Suprapubic skin (tissue), 4 donors: Measurements from ENCODE around the gene TMEM179. TPM values are rescaled to one million over a fixed set of nuclear protein-coding genes. Genes with fewer than 3 reads are reported as not detected.

Experiments used
- DNase-seq, 2 donors: peaks; one replicate each; pipeline ENCODE4 v3.0.0-alpha.2; 2019; ENCODE audit warnings: low spot score in 2 of 2
- H3K27ac ChIP-seq: fragments of 200-600 bp; sonication (generic); one replicate; pipeline ENCODE4 v1.5.1; 2019
- H3K27me3 ChIP-seq: fragments of 200-600 bp; sonication (generic); one replicate; pipeline ENCODE4 v1.5.1; 2019
- H3K36me3 ChIP-seq: fragments of 200-600 bp; sonication (generic); one replicate; pipeline ENCODE4 v1.5.1; 2019
- H3K4me1 ChIP-seq: fragments of 200-600 bp; sonication (generic); one replicate; pipeline ENCODE4 v1.5.1; 2019
- H3K4me3 ChIP-seq: fragments of 200-600 bp; sonication (generic); one replicate; pipeline ENCODE4 v1.5.1; 2019; ENCODE audit warnings: mild to moderate bottlenecking
- H3K9me3 ChIP-seq: fragments of 200-600 bp; sonication (generic); one replicate; pipeline ENCODE4 v1.5.1; 2019
- CTCF ChIP-seq, 2 donors: fragments of 200-600 bp in 1 of 2; fragments of 450-650 bp in 1 of 2; sonication (generic) in 1 of 2; IDR thresholded peaks; one replicate each; pipeline ENCODE4 v1.5.1; 2016 to 2019; ENCODE audit warnings: antibody characterized with exemption in 2 of 2, mild to moderate bottlenecking in 1 of 2, moderate library complexity in 1 of 2
- EP300 ChIP-seq: sonication (generic); formaldehyde crosslinking; IDR thresholded peaks from one replicate; pipeline ENCODE4 v1.6.1; 2017; ENCODE audit warnings: antibody characterized with exemption
- POLR2A ChIP-seq, 2 donors: fragments of 450-650 bp; IDR thresholded peaks; one replicate each; pipeline ENCODE4 v1.6.1; 2017; ENCODE audit warnings: antibody characterized with exemption in 2 of 2, mild to moderate bottlenecking in 2 of 2, moderate library complexity in 2 of 2
- POLR2AphosphoS5 ChIP-seq, 3 donors: sonication (generic); formaldehyde crosslinking; IDR thresholded peaks; one replicate each; pipeline ENCODE4 v1.6.1; 2017; ENCODE audit warnings: antibody characterized with exemption in 3 of 3
- WGBS: methylation state at CpG from one replicate; pipeline ENCODE4 v1.1.5; 2018; 5-methylcytosine and 5-hydroxymethylcytosine counted together
- total RNA-seq, 4 donors: library from RNA; depleted of rRNA; stranded (reverse); fragments of >200 nt; gene quantifications; one replicate each; pipeline ENCODE4 v1.1.0, GENCODE V29; 2016

The TMEM179 gene
- total RNA-seq, 4 donors from 2014 or later, result not detected

DNA sequence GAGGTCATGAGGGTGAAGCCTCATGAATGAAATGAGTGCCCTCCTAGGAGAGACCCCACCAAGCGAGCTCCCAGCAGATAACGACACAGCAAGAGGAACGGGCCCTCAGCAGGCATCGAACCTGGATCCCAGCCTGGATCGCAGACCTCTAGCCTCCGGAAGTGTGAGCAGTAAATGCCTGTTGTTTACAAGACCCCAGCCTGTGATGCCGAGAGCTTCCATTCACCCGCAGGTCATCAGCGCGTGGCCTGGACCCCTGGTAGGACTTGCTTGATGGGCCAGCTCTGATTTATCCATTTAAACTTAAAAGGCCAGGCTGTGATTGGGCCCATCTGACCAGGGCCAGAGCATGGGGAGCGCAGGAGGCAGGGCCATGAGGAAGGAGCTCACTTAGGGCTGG lies 7.0 kb downstream of the TMEM179 start:
- Histone ChIP-seq H3K9me3 (no peaks in the 10 kb centered on the region), H3K27me3 (peaks cover 77% of the 10 kb centered on the region), H3K36me3 (no peaks in the 10 kb centered on the region), H3K4me3 (no peak overlapping the region), H3K4me1 (no peaks in the 10 kb centered on the region), H3K27ac (no peak overlapping the region)
- WGBS, result no CpG with 5 or more reads among the region's 11 CpGs
- TF ChIP-seq POLR2A (IDR thresholded peaks at IDR 0.05) (no peak), POLR2AphosphoS5 (IDR thresholded peaks at IDR 0.05) (no peak), EP300 (no peak), CTCF (IDR thresholded peaks at IDR 0.05) (no peak)
- no peak for DNase-seq

DNA sequence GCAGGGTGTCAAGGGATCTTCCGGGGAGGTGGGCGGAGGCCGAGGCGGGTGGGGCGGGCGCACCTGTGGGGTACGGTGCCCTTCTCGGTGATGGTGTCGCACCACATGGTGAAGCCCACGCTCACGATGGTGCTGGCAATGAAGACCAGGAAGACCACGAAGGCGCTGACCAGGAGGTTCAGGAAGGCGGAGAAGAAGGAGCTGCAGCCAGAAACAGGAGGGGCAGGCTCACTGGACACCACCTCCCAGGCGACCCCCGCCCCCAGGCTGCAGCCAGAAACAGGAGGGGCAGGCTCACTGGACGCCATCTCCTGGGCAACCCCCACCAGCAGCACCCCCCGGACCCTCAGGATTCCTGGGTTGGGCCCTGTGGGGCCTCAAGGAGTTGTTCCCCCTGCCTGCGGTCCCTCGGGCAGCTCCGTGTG lies 7.6 kb downstream of the TMEM179 start:
- Histone ChIP-seq H3K36me3 (no peaks in the 10 kb centered on the region), H3K27me3 (peaks cover 70% of the 10 kb centered on the region), H3K4me3 (no peak overlapping the region), H3K4me1 (no peaks in the 10 kb centered on the region), H3K27ac (no peak overlapping the region), H3K9me3 (no peaks in the 10 kb centered on the region)
- WGBS, result no CpG with 5 or more reads among the region's 21 CpGs
- TF ChIP-seq POLR2AphosphoS5 (IDR thresholded peaks at IDR 0.05) (no peak), POLR2A (IDR thresholded peaks at IDR 0.05) (no peak), EP300 (no peak), CTCF (IDR thresholded peaks at IDR 0.05) (no peak)
- no peak for DNase-seq

DNA sequence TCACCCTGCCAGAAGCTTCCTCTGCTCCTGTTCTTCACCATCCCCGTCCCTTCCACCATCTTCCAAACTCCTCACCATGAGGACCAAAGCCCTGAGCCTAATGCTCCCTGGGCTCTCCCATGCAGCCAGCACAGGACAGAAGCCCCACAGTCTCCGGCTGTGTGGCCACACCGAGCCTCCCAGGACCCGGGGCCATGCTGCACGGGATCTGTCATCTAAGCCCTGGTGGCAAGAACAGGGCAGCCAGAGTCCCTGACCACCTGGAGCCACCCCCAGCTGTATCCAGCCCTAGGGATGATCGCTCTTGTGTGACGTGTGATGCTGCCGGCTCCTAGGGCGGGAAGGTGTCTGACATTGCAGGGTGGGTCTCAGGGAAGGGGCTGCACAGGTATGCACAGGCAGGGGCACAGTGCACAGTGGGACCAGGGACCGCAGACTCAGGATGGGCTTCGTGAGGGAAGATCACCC lies 8.1 kb downstream of the TMEM179 start:
- H3K27ac ChIP-seq, result no peak overlapping the region
- no peaks in the 10 kb centered on the region for H3K9me3 ChIP-seq
- 91% methylated on average over 5 of the region's 11 CpGs for WGBS
- no peak overlapping the region for H3K4me3 ChIP-seq
- H3K4me1 ChIP-seq, result no peaks in the 10 kb centered on the region
- TF ChIP-seq POLR2A (IDR thresholded peaks at IDR 0.05), result no peak
- no peak for TF ChIP-seq EP300
- no peak for TF ChIP-seq CTCF (IDR thresholded peaks at IDR 0.05)
- no peaks in the 10 kb centered on the region for H3K36me3 ChIP-seq
- peaks cover 69% of the 10 kb centered on the region for H3K27me3 ChIP-seq
- DNase-seq, result no peak

- no peak overlapping the region for H3K4me3 ChIP-seq
- no peak overlapping the region for H3K27ac ChIP-seq
- no peaks in the 10 kb centered on the region for H3K36me3 ChIP-seq
- no peak for DNase-seq
- TF ChIP-seq POLR2A (IDR thresholded peaks at IDR 0.05), result no peak
- no peak for TF ChIP-seq CTCF (IDR thresholded peaks at IDR 0.05)
- no peak for TF ChIP-seq POLR2AphosphoS5 (IDR thresholded peaks at IDR 0.05)
- TF ChIP-seq EP300, result no peak
- H3K27me3 ChIP-seq, result peaks cover 69% of the 10 kb centered on the region
- H3K9me3 ChIP-seq, result no peaks in the 10 kb centered on the region
- WGBS, result 83% methylated on average over 1 of the region's 6 CpGs
- H3K4me1 ChIP-seq, result no peaks in the 10 kb centered on the region
Measured at GRCh38 chr14:104595911-104596450, 8.6 kb downstream of the TMEM179 start.

DNA sequence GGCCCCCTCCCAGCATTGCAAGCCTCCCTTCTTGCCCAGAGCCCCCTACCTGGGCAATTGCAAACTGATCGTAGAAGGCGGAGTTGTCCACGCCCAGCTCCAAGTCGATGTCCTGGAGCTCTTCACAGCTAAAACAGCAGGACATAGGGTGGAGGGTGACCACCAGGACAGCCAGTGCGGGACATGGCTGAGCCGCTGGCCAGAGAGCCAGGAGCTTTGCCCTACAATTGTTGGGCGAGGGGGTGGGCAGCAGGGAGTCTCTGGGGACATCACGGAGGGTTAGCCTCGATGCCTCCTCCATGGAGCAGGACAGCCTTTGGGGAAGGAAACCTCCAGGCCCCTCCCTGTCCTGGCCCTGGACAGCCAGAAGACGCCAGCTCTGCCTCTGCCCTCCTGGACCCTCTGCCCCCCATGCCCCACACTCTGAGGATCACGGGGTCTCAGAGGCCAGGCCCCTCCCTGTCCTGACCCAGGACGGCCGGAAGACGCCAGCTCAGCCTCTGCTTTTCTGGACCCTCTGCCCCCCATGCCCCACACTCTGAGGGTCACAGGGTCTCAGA lies 9.4 kb downstream of the TMEM179 start:
- Histone ChIP-seq H3K4me1 (no peaks in the 10 kb centered on the region), H3K9me3 (no peaks in the 10 kb centered on the region), H3K4me3 (no peak overlapping the region), H3K36me3 (no peaks in the 10 kb centered on the region), H3K27ac (no peak overlapping the region), H3K27me3 (peaks cover 62% of the 10 kb centered on the region)
- 89% methylated on average over 7 of the region's 14 CpGs for WGBS
- TF ChIP-seq POLR2AphosphoS5 (IDR thresholded peaks at IDR 0.05) (no peak), CTCF (IDR thresholded peaks at IDR 0.05) (no peak), EP300 (no peak), POLR2A (IDR thresholded peaks at IDR 0.05) (no peak)
- DNase-seq, result no peak
